PC-9 (cell line): ENCODE data around the gene HTR3B.

Experiments
- EZH2 ChIP-seq: fragments of 200-600 bp; sonication (generic); IDR thresholded peaks from 2 replicates; pipeline ENCODE4 v1.8.0; 2017; ENCODE audit warnings: antibody characterized with exemption, low read depth
- TF ChIP-seq, protein P1 (sequence below): fragments of 200-600 bp; sonication (generic); conservative IDR thresholded peaks from 2 replicates; pipeline ENCODE4 v1.6.1; 2017; ENCODE audit warnings: mixed run types, antibody characterized with exemption, mild to moderate bottlenecking, moderate library complexity

DNA sequence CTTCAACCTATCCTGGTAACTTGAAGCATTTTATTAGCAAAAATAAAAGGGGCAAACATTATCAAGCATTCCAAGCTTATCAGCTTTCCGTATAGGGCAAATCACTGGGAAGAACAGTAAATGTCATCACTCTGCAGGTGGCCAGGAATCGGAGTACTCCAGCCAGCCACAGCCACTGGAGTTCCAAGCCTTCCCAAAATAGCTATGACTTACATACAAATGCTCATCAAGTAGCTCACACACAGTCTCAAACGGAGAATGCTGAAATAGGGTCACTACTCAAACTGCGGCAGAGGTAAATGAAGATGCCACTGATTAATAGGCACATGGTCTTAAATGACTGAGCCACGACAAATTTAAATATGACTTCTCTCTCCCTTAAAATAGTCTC lies 31.4 kb upstream of the HTR3B start:
- TF ChIP-seq, protein P1, sequence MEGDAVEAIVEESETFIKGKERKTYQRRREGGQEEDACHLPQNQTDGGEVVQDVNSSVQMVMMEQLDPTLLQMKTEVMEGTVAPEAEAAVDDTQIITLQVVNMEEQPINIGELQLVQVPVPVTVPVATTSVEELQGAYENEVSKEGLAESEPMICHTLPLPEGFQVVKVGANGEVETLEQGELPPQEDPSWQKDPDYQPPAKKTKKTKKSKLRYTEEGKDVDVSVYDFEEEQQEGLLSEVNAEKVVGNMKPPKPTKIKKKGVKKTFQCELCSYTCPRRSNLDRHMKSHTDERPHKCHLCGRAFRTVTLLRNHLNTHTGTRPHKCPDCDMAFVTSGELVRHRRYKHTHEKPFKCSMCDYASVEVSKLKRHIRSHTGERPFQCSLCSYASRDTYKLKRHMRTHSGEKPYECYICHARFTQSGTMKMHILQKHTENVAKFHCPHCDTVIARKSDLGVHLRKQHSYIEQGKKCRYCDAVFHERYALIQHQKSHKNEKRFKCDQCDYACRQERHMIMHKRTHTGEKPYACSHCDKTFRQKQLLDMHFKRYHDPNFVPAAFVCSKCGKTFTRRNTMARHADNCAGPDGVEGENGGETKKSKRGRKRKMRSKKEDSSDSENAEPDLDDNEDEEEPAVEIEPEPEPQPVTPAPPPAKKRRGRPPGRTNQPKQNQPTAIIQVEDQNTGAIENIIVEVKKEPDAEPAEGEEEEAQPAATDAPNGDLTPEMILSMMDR: no peak
- no peak for TF ChIP-seq EZH2
